ENCODE data around the gene CAB39L. TPM values are rescaled to one million over a fixed set of nuclear protein-coding genes. Genes with fewer than 3 reads are reported as not detected.

Gene CAB39L
- total RNA-seq, 1 experiment from 2014 or later, result 3.6 TPM

- no peaks in the 10 kb centered on the region for H3K9me3 ChIP-seq (ENCODE audit: low read depth, low read length, poor library complexity, severe bottlenecking)
- CTCF ChIA-PET, result no interaction called here
- intact Hi-C loops (cut with micrococcal nuclease; ENCODE audit: unreplicated experiment), result loop anchor here (10.0 kb wide), 1 partner anchor 537 kb away; no protein-coding TSS in a partner anchor
- BruUV-seq (replicated peaks), result no TSS peak
- H3K27ac ChIP-seq (ENCODE audit: low read depth, low read length, poor library complexity, severe bottlenecking), result no peak overlapping the region
- no peak overlapping the region for H3K4me3 ChIP-seq (ENCODE audit: low read depth, low read length, poor library complexity, severe bottlenecking)
- DNase-seq (ENCODE audit: low spot score), result no peak
- no peaks in the 10 kb centered on the region for H3K27me3 ChIP-seq (replicated peaks; ENCODE audit: insufficient read depth, low read depth, low read length, poor library complexity)
- no peaks in the 10 kb centered on the region for H3K4me1 ChIP-seq (ENCODE audit: insufficient read depth, low read length, poor library complexity, severe bottlenecking)
- H3K36me3 ChIP-seq (ENCODE audit: insufficient read depth, low read length, poor library complexity, severe bottlenecking), result no peaks in the 10 kb centered on the region
- POLR2A ChIA-PET (ENCODE audit: low non-redundant PET), result no interaction called here
- TF ChIP-seq, protein P1, sequence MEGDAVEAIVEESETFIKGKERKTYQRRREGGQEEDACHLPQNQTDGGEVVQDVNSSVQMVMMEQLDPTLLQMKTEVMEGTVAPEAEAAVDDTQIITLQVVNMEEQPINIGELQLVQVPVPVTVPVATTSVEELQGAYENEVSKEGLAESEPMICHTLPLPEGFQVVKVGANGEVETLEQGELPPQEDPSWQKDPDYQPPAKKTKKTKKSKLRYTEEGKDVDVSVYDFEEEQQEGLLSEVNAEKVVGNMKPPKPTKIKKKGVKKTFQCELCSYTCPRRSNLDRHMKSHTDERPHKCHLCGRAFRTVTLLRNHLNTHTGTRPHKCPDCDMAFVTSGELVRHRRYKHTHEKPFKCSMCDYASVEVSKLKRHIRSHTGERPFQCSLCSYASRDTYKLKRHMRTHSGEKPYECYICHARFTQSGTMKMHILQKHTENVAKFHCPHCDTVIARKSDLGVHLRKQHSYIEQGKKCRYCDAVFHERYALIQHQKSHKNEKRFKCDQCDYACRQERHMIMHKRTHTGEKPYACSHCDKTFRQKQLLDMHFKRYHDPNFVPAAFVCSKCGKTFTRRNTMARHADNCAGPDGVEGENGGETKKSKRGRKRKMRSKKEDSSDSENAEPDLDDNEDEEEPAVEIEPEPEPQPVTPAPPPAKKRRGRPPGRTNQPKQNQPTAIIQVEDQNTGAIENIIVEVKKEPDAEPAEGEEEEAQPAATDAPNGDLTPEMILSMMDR (conservative IDR thresholded peaks at IDR 0.05; ENCODE audit: low read depth, low read length), result no peak
- TF ChIP-seq EZH2 (IDR thresholded peaks at IDR 0.05; ENCODE audit: borderline replicate concordance, low read depth, low read length, poor library complexity, severe bottlenecking), result no peak
Observed at GRCh38 chr13:49308097-49308875, 135.6 kb downstream of the CAB39L start.

DNA sequence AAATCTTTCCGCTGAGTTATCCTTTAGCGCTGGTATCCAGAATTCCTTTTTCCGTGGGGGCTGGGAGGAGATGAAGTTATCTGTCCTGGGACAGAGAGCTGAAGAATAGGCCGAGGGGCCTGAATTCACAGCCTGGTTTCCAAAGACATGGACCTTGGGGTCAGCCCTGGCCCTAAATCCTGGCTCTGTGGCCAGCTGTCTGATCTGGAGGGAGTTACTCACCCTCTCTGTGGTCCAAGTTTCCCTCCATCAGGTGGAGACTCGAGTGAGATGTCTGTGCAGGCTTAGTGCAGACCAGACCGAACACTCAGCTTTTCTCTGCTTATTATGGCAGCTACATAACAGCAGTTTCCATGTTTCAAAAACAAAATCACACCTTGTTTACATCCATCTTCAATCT lies 136.5 kb downstream of the CAB39L start:
- Histone ChIP-seq H3K9me3 (ENCODE audit: low read depth, low read length, poor library complexity, severe bottlenecking) (no peaks in the 10 kb centered on the region), H3K27ac (ENCODE audit: low read depth, low read length, poor library complexity, severe bottlenecking) (no peak overlapping the region), H3K36me3 (ENCODE audit: insufficient read depth, low read length, poor library complexity, severe bottlenecking) (no peaks in the 10 kb centered on the region), H3K4me1 (ENCODE audit: insufficient read depth, low read length, poor library complexity, severe bottlenecking) (no peaks in the 10 kb centered on the region), H3K4me3 (ENCODE audit: low read depth, low read length, poor library complexity, severe bottlenecking) (no peak overlapping the region), H3K27me3 (replicated peaks; ENCODE audit: insufficient read depth, low read depth, low read length, poor library complexity) (no peaks in the 10 kb centered on the region)
- intact Hi-C loops (cut with micrococcal nuclease; ENCODE audit: unreplicated experiment), result loop anchor here (10.0 kb wide), 1 partner anchor 537 kb away; no protein-coding TSS in a partner anchor
- ChIA-PET POLR2A (ENCODE audit: low non-redundant PET) (no interaction called here), CTCF (no interaction called here)
- no TSS peak for BruUV-seq (replicated peaks)
- no peak for DNase-seq (ENCODE audit: low spot score)
- no peak for TF ChIP-seq EZH2 (IDR thresholded peaks at IDR 0.05; ENCODE audit: borderline replicate concordance, low read depth, low read length, poor library complexity, severe bottlenecking)
- TF ChIP-seq, protein P1 (conservative IDR thresholded peaks at IDR 0.05; ENCODE audit: low read depth, low read length), result no peak

DNA sequence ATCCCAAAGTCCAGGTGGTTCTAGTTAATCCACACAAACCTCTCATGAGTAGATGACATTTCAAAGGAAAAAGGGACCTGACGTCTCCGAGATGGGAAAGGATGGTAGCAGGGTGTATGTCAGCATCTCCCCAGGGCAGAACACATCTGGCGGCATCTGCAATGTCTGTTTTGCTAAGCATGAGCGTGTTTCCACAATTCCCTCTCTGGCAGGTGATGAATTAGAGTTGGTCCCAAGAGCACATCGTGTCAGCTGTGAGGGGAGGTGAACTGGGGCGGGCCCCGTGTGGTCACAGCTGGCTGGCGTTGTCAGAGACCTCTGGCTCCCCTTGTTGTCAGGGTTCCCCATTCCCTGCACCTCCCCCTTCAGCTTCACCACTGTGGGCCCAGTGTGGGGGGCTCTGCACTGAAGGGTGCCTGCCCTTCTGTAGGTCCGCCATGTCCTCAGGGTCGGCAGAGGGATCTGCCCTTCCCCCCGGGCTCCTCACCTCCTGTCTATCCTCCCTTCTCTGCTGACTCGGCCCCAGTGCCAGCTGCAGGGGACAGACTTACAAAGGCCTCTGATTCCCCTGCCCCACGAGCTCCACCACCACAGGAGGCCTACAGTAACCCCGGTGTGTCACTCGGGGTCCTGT lies 138.0 kb downstream of the CAB39L start:
- Histone ChIP-seq H3K4me3 (ENCODE audit: low read depth, low read length, poor library complexity, severe bottlenecking) (no peak overlapping the region), H3K27ac (ENCODE audit: low read depth, low read length, poor library complexity, severe bottlenecking) (no peak overlapping the region), H3K36me3 (ENCODE audit: insufficient read depth, low read length, poor library complexity, severe bottlenecking) (no peaks in the 10 kb centered on the region), H3K27me3 (replicated peaks; ENCODE audit: insufficient read depth, low read depth, low read length, poor library complexity) (no peaks in the 10 kb centered on the region), H3K4me1 (ENCODE audit: insufficient read depth, low read length, poor library complexity, severe bottlenecking) (no peaks in the 10 kb centered on the region), H3K9me3 (ENCODE audit: low read depth, low read length, poor library complexity, severe bottlenecking) (no peaks in the 10 kb centered on the region)
- ChIA-PET CTCF (no interaction called here), POLR2A (ENCODE audit: low non-redundant PET) (no interaction called here)
- TF ChIP-seq, protein P1 (conservative IDR thresholded peaks at IDR 0.05; ENCODE audit: low read depth, low read length), result no peak
- no peak for TF ChIP-seq EZH2 (IDR thresholded peaks at IDR 0.05; ENCODE audit: borderline replicate concordance, low read depth, low read length, poor library complexity, severe bottlenecking)
- no peak for DNase-seq (ENCODE audit: low spot score)
- intact Hi-C loops (cut with micrococcal nuclease; ENCODE audit: unreplicated experiment), result loop anchor here (10.0 kb wide), 1 partner anchor 539 kb away; no protein-coding TSS in a partner anchor
- no TSS peak for BruUV-seq (replicated peaks)
